CD4-positive, alpha-beta T cell treated with Interleukin-10 for 1 hour (primary cell): Measurements from ENCODE around the gene ZNF132.
A peak's percentile ranks its signal among the peaks of the same experiment; 100 is the strongest.
"Not testable (repeated sequence)": the region's sequence is repeated elsewhere in the genome, so short reads cannot be mapped to it uniquely, and the experiment has no call there.

Source experiments
- DNase-seq: peaks from one replicate; pipeline ENCODE4 v3.0.0-alpha.2; 2020

Gene ZNF132

DNA sequence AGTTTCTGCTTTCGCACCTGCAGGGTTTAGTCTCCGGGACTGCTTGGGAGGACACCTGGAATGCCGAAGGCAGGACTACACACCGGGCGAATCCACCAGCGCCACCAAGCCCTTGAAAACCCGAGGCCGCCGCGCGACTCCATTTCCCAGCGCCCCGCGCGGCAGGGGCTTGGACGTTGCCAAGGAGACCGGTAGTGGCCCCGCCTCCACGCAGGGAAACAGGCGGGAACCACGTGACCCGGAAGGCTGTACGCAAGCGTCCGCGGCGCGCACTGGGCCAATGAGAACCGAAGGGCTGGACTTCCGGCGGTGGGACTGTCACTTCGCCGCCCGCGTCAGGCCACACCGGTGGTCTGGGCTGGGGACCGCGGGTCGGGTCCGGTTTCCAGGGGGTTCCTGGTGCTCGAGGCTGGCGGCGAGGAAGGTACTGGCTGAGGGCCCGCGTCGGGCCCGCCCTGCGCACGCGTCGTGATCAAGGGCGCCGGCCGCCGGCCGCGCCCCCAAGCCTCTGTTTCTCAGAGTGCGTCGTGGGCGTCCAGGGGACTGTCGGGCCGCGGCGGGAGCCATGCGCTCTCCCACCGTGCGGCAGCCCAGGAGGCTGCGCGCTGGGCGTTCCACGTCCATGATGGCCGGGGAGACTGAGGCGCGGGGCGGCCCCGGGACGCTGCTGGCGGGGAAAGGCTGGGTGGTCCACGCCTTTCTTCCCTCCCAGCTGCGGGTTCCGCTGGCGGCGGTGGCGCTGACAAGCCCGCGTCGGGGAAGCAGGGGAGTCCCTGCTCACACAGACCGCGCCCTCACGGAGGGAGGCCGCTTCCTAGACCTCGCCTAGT lies 27.0 kb upstream of the ZNF132 start, which contains the start of gene ZNF324:
Gene ZNF324 (plus strand): TSS at position 321 of the 830 bp plus-strand sequence. CDS start 2,106 bp downstream, outside the sequence.
- peak; percentile 96 for DNase-seq

DNA sequence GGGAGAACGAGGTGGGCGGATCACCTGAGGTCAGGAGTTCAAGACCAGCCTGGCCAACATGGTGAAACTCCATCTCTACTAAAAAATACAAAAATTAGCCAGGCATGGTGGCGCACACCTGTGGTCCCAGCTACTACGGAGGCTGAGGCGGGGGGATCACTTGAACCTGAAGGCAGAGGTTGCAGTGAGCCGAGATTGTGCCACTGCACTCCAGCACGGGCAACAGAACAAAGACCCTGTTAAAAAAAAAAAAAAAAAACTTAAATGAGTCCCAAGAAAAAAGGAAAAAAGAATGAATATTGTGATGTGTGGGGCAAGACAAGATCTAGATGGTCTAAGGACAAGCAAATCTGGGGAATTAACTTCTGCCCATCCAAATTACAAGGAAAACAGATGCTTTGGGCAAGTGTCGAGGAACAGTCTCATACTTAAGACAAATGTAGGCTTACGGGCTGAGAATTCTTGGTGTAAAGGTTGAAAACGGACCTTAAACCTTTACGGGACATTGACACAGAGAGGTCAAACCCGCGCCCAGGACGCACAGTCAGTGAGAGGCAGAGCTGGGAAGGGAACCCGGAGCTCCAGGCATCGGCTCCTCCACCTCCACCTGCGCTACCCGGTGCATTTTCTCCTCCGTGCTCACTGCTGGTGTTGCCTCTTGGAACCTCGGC lies 26.3 kb upstream of the ZNF132 start:
- DNase-seq: no peak

DNA sequence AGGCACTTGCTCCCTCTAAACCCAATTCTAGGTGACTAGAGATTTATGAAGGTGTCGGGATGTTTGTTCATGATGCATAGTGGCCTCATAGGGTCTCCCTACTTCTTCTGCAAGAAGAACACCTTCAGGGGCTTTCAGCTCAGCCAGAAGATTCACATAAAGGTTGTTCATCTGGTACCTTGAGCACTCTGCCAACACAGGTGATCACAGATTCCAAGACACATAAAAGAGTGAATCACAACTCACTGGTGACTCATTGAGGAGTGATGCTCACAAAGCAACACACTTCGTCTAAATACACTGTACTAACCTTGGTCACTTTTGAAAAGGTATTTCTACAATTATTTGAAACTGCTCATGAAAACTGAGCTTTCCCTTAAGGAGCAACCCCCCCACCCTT lies 20.1 kb upstream of the ZNF132 start:
- no peak for DNase-seq

DNA sequence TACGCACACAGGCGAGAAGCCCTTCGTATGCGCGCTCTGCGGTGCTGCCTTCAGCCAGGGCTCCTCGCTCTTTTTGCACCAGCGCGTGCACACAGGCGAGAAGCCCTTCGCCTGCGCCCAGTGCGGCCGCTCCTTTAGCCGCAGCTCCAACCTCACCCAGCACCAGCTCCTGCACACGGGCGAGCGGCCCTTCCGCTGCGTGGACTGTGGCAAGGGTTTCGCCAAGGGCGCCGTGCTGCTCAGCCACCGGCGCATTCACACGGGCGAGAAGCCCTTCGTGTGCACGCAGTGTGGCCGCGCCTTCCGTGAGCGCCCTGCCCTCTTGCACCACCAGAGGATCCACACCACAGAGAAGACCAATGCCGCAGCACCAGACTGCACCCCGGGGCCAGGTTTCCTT lies 16.2 kb upstream of the ZNF132 start:
- no peak for DNase-seq

DNA sequence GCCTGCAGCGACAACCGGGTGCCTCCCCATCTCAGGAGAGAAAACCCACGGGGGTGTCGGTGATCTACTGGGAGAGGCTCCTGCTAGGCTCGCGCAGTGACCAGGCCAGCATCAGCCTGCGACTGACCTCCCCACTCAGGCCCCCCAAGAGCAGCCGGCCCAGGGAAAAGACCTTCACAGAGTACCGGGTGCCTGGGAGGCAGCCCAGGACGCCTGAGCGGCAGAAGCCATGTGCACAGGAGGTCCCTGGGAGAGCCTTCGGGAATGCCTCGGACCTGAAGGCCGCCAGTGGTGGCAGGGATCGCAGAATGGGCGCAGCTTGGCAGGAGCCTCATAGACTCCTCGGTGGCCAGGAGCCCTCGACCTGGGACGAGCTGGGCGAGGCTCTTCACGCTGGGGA lies 15.4 kb upstream of the ZNF132 start:
- DNase-seq: no peak

DNA sequence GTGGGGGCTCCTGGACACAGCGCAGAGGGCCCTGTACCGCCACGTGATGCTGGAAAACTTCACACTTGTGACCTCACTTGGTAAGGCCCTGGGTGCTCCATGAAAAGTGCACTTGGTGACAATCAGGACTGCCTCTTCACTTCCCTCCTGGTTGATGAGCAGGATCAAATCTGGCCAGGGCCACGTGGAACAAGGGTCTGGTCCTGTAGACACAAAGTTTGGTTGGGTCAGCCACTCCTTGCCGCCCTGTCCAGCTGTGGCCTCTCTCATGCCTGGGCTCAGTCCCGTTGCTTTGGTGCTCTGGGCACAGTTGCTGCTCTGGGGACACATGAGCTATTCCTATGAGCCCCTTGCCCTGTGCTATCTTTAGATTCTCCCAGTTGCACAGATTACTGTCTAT lies 13.8 kb upstream of the ZNF132 start:
- DNase-seq: no peak

DNA sequence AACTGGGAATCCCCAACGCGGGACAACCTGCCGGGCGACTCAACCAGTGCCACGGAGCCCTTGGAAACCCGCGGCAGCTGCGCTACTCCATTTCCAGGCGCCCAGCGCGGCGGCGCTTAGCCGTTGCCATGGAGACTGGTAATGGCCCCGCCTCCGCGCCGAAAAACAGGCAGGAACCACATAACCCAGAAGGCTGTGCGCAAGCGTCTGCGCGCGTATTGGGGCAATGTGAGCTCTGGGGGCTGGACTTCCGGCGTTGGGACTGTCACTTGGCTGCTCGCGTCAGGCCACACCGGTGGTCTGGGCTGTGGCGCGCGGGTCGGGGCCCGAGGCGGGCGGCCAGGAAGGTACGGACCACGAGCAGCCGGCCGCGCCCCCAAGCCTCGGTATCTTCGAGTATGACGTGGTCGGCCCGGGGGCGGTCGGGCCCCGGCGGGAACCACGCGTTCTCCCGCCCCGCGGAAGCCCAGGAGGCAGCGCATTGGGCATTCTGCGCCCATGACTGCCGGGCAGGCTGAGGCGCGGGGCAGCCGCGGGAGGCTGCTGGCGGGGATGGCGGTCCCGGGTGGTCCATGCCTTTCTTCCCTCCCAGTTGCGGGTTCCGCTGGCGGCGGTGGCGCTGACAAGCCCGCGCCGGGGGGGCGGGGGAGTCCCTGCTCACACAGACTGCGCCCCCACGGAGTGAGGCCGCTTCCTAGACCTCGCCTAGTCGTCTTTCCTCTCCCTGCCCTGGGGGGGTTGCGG lies 11.6 kb upstream of the ZNF132 start, which contains the start of gene ZNF324B:
Gene ZNF324B (plus strand): TSS at position 265 of the 744 bp plus-strand sequence. CDS start 2,080 bp downstream, outside the sequence.
- peak; percentile 98 for DNase-seq

DNA sequence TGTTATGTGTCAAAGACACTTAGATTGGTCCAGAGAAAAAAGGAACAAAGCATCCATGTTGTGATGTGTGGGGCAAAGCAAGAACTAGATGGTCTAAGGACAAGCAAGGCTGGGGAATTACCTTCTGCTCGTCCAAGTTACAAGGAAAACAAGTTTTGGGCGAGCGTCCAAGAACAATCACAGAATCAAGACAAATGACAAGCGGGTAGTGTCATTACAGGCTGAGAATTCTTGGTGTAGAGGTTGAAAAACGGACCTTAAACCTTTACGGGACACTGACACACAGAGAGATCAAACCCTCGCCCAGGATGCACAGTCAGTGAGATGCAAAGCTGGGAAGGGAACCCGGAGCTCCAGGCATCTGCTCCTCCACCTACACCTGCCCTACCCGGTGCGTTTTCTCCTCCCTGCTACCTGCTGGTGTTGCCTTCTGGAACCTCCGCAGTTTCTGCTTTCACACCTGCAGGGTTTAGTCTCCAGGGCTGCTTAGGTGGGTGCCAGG lies 11.0 kb upstream of the ZNF132 start:
- DNase-seq: peak; percentile 10

DNA sequence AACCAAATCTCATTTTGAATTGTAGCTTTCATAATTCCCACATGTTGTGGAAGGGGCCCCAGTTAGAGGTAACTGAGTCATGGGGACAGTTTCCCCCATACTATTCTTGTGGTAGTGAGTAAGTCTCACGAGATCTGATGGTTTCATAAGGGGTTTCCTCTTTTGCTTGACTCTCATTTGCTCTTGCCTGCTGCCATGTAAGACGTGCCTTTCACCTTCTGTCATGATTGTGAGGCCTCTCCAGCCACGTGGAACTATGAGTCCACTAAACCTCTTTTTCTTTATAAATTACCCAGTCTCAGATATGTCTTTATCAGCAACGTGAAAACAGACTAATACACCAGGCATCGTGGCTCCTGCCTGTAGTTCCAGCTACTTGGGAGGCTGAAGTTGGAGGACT lies 10.0 kb upstream of the ZNF132 start:
- not testable (repeated sequence) for DNase-seq

DNA sequence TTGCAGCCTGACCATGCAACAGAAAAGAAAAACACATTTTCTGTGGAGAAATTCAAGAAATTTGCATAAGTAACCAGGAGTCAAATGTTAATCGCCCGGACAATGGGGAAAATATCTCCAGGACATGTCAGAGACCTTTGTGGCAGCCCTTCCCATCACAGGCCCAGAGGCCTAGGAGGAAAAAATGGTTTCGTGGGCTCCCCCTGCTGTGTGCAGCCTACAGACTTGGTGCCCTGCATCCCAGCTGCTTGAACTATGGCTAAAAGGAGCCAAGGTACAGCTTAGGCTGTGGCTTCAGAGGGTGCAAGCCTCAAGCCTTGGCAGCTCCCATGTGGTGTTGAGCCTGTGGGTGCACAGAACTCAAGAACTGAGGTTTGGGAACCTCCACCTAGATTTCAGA lies 8.9 kb upstream of the ZNF132 start:
- DNase-seq: not testable (repeated sequence)

DNA sequence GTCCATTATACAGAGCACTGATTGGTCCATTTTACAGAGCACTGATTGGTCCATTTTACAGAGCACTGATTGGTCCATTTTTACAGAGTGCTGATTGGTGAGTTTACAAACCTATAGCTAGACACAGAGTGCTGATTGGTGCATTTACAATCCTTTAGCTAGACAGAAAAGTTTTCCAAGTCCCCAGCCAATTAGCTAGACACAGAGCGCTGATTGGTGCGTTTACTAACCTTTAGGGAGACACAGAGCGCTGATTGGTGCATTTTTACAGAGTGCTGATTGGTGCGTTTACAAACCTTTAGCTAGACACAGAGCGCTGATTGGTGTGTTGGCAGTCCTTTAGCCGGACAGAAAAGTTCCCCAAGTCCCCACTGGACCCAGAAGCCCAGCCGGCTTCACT lies 3.0 kb upstream of the ZNF132 start:
- peak; percentile 2 for DNase-seq

DNA sequence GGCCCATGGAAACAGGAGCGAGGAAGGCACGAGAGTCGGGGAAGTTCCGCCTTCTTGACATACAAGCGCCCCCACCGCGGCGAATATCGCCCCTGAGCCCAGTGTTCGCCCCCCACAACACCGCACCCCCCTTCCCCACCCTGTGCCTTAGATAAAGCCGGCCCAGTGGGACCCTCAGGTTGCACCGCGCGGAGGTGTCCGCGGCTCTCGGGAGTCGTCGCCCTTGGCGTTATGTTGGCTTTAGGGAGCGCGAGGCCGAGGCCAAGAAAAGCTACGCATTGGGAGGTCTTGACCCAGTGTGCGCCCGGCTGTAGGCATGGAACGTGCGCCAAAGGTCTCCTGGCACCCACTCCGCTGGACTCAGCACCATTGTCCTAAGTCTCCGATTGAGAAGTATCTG lies 603 bp upstream of the ZNF132 start:
- no peak for DNase-seq

DNA sequence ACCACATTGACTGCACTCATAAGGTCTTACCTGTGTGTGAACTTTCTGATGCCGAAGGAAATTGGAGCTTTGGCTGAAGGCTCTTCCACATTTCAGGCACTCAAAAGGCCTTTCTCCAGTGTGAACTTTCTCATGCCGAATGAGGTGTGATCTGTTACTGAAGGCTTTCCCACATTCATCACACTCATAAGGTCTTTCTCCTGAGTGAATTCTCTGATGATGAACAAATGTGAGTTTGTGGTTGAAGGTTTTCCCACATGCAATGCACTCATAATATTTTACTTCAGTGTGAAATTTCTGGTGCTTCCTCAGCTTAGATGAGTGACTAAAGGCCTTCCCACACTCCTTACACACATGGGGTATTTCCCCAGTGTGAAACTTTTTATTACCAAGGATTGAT lies 5.7 kb downstream of the ZNF132 start:
- DNase-seq: no peak

DNA sequence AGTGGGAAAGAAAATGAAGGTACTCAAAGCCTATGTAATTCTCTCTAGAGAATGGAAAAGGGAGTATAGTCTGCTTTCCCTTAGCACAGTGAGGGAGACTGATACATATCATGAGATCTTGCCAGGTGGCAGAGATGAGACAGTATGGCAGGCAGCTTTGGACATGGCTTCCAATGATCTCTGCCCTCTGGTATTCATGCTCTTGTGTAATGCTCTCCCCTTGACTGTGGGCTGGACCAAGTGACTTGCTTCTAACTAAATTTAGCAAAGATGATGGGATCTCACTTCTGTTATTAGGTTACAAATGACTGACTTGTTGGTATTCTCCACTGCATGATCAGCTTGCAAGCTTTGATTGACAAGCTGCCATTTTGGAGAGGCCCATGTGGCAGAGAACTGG lies 10.2 kb downstream of the ZNF132 start:
- no peak for DNase-seq

DNA sequence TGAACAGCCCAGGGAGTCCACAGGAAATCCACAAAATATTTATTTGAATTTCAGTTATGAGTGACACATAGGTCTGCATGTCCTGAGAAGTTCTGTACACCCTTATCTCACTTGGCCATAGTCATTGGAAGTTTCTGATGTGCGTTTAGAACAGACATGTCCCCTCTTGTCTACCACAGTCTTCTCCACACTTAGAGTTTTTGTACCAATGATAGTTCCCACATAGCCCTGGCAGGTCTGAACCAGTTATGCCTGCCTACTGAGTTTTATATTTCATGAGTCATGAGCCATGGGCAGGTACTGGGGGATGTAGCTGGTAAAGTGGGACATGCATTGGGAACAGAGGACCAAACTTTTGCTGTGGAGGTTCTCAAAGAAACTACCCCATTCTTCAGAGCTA lies 11.3 kb downstream of the ZNF132 start:
- no peak for DNase-seq

DNA sequence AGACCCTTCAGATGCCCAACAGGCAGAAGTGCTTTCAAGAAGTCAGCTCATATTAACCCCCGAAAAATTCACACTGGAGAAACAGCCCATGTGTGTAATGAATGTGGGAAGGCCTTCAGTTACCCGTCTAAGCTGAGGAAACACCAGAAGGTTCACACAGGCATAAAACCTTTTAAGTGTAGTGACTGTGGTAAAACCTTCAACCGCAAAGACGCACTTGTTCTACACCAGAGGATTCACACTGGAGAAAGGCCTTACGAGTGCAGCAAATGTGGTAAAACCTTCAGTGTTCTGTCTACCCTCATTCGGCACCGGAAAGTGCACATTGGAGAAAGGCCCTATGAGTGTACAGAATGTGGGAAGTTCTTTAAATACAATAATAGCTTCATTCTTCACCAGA lies 22.9 kb downstream of the ZNF132 start:
- DNase-seq: no peak

DNA sequence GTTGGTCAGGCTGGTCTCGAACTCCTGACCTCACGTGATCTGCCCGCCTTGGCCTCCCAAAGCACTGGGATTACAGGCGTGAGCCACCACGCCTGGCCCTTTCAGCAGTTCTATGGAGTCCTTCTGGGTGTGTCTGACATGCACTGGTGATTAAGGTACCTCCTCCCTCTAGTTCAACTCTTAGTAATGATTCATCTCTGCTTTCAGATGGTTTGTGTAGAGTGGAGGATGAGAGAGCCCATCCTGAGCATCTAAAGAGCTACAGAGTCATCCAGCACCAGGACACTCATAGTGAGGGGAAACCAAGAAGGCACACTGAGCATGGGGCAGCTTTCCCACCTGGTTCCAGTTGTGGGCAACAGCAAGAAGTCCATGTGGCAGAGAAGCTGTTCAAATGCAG lies 23.3 kb downstream of the ZNF132 start:
- no peak for DNase-seq

DNA sequence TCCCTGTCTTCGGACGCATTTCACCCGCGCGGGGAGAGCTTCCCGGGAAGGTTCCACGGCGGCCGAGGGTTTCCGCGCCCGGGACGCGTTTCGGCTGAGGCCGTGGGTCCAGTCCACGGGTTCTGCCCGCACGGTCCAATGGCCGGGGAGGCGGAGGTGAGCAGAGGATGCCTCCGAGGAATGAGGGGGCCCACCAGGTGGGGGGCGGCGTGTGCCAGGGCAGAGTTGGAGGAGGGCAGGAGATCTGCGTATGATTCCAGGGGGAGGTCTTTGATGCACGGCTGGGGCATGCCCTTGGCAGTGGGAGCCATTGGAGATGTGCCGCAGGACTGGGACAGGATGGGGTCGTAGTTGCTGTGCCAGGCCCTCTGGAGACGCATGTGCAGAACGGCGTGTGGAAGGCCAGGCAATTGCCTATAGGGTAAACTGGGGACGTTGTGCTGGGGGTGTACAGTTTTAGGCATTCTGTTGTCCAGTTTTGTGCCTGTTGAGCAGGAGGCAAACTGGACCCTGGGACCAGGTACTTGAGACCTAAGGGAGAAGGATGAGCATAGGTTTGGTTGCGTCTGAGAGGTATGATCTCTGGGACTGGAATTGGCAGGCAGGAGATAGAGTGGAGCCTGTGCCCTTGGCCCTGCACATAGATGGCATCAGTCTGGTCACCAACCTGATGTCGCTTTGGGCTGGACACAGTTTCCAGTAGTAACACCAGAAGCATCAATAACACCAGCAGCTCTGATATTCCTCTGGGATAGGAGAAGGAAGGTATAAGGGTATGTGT lies 30.8 kb downstream of the ZNF132 start:
- no peak for DNase-seq

DNA sequence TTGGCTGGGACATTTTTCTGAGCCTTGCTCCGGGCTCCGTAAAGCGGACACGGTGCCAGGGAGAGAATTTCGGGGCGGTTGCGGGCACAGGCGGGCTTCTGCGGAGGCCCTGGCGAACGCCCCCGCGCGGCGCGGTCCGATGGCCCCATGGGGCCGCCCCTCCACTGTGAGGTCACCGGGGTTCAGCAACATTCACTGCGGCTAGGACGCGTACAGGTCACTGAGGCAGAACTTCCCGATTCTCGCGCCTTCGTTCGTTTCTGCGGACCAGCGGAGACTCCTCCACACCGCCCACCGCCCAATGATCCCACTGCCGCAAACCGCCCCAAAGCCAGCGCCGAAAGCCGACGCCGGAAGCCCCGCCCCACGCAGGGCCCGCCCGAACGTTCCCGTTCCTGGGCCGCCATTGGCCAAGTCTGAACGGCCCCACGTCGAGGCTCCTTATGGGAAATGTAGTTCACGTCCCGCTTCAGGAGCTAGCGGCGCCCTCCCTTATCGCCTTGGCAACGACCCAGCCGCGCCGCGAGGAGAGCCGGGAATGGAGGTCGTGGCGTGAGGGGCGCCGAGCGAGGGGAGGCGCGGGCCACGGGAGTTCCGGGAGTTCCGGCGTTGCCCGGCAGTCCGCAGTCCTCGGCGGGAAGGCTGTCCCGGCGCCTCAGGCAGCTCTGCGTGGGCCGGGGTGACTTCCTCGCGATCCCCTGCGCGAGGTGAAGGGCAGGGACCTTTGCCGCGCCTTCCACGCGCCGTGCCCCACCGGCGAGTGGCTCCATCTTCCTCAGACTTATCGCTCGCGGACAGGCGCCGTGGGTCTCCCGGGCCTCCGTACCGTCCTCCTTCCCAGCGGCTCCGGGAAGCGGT lies 31.6 kb downstream of the ZNF132 start, which contains the start of gene ZNF584:
Gene ZNF584 (plus strand): TSS at position 498 of the 858 bp plus-strand sequence. CDS start 499 bp downstream, outside the sequence.
- DNase-seq: peak; percentile 95

DNA sequence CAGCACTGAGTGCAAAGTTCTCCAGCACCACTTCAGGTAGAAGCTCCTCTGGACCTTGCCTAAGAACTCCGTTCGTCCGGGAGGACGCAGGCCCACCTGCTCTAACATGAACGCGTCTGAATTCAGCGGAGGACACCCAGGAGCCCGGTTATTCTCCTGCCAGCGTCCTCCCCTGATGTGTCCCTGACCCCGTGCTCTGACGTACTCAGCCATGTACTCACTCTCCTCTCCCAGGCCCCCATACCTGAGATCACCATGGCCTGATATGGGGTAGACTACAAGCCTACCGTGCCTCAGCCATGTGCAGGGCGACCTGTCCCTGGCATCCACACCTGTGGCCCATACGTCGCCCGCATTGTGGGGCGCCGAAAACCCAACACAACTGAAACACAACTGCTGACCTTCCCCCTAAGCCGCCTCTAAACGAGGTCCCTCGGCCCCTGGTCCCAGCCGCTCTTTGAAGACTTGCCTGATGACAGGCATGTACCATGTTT lies 32.2 kb downstream of the ZNF132 start:
- no peak for DNase-seq
